ENCODE measurements around the gene NHLRC1.
"Not testable (repeated sequence)": the region's sequence is repeated elsewhere in the genome, so short reads cannot be mapped to it uniquely, and the experiment has no call there.

Gene NHLRC1

DNA sequence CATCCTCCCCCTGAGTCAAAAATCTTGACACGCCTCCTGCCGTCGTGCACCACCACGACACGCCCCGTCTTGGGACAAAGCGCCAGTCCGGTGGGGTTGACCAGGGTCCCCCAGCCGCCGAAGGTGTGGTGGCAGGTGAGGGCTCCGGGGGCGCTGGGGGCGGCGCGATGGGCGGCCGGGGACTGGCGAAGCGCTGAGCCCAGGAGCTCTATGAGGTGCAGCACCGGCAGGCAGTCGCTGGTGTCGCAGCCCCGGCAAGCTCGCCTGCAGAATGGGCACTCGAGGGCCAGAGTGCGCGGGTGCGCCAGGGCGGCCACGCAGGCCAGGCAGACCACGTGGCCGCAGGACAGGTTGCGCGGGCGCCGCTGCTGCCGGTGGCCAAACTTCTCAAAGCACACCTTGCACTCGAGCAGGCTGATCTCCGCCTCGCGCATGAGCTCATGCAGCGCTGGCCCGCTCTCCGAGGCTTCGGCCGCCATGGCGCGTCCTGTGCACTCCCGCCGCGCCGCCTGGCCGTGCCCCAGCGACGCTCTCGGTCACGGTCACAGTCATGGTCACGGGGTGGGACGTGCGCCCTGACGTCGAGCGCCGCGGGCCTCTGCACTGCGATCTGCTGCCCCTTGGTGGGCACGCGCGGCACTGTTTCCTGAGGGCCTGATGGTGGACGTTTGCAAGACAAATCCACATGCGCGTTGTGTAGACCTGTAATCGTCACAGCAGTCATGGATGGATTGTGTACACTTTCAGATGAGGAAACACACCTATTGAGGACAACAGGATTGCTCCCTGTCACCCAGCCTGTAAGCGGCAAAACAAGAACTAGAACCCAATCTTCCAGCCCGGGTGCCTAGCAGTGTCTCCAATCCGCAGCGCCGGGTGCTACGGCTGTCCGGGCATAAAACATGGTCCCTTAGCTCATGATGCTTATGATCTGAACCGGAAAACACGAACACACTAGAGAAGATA is at the start of gene NHLRC1:
NHLRC1 (minus strand) TSS at position 550 of the 966 bp plus-strand sequence; CDS start at position 479, 71 bp downstream.
- peak; percentile 88 for DNase-seq (ENCODE audit: low spot score)

- DNase-seq (ENCODE audit: low spot score), result no peak
Observed at GRCh38 chr6:18171871-18172270, 49.4 kb upstream of the NHLRC1 start.

DNA sequence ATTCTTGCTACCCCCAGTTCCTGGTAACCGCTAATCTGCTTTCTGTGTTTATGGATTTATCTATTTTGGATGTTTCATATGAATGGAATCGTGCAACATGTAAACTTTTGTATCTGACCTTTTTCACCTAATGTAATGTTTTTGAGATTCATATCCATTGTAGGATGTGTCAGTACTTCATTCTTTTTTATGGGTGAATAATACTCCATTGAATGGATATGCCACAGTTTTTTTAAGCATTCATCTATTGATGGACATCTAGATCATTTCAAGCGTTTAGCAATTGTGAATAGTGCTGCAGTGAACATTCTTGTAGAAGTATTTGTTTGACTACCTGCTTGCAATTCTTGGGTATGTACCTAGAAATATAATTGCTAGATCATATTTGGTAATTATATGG is 45.8 kb upstream of the NHLRC1 start:
- DNase-seq (ENCODE audit: low spot score), result no peak

- DNase-seq (ENCODE audit: low spot score), result no peak
Observed at GRCh38 chr6:18166312-18167036, 44.0 kb upstream of the NHLRC1 start.

GRCh38 chr6:18165751-18166150 is 43.3 kb upstream of the NHLRC1 start:
- no peak for DNase-seq (ENCODE audit: low spot score)

DNA sequence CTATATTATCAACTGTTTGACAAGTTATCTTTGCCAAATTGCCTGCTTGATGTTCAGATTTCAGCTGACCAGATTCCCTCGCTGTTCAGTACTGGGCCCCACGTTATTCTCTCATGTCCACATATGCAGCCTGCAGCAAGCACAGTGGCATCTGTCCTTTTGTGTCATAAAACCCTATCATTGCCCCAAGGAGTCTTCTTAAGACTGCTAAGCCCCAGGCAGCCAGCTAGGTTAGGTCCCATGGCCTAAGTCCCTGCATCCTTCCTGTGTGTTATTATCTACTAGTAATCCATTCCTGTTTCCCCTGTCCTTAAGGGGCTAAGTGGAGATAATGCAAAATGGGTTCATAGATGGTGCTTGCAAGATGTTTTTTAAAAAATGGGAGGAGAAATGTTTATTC is 39.9 kb upstream of the NHLRC1 start:
- DNase-seq (ENCODE audit: low spot score), result no peak

GRCh38 chr6:18161431-18161830 is 39.0 kb upstream of the NHLRC1 start:
- no peak for DNase-seq (ENCODE audit: low spot score)

DNA sequence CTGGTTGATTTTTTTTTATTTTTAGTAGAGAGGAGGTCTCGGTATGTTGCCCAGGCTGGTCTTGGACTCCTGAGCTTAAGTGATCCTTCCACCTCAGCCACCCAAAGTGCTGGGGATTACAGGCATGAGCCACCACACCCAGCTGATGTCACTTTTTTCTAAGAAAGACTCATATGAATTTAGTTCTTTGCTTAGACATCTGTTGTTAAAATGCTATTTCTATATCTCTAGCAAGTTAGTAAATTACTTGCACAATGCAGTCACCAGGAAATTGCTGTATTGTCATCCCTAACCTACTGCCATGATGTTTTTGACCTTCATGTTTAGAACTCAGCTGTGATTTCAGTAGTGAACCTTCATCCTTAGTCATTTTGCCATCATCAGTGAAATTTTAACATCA is 38.4 kb upstream of the NHLRC1 start:
- no peak for DNase-seq (ENCODE audit: low spot score)

DNA sequence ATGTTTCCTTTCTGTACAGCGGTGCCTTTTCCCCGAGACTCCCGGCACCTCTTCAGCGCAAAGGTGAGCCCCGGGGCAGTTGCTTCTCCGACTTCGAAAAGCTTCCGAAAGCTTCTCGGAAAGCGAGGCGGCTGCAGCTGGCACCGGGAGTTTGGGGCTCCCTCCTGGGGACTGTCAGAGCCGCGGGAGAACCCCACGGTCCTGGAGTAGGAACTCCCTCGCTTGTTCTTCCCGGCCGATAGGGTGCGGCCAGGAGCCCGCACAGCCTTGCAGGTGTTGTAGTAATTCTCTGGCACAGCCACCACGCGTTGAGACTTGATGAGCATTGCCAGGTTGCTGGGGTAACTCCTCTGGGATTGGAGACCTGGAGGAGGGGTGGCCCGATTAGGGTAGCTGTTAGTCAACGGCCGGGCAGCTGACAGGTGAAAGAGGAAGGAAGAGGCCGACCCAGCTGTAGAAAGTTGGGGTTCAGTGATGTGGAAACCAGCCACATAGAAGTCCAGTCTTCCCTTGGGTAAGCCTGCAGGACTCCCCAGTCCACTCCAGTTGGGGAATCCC is 33.5 kb upstream of the NHLRC1 start:
- DNase-seq (ENCODE audit: low spot score), result peak; percentile 80

DNA sequence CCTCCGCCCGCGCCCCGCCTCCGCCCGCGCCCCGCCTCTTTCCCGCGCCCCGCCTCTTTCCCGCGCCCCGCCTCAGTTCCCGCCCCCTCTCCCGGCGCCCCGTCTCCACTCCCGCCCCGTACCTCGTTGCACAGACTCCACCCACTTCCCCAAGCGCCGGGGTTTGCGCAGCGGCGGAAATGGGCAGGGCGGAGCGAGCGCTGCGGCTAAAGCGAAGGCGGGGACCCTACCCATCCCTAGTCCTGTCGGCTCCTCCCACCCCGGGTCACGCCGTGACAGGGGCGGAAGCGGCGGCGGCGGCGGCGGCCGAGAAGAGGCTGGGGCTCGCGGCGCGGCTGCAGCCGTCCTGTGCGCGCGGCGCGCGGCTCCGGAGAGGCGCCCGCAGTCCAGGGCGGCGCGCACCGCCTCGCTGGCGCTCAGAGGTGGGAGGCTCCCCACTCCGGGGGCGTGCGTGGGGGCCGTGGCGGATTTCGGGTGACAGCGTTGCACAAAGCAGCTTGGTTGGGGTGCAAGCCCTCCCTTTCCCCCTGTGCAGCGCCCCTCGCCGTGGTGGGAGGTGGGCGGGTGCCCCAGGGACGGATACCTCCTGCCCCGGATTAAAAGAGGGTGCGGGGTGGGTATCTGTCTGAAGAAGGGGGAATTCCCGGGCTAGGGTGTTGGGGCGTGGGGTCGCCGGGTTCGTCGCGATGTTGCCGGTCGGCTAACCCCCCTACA is 32.8 kb upstream of the NHLRC1 start, which contains the start of gene KDM1B:
KDM1B (plus strand) TSS at position 273 of the 714 bp plus-strand sequence. CDS start 4,474 bp downstream, outside the sequence.
- peak; percentile 98 for DNase-seq (ENCODE audit: low spot score)

GRCh38 chr6:18154507-18155149 is 32.2 kb upstream of the NHLRC1 start, which contains the start of gene TPMT:
Gene TPMT (minus strand): TSS chr6:18155077. CDS start chr6:18149127, 5,950 bp downstream.
- no peak for DNase-seq (ENCODE audit: low spot score)

GRCh38 chr6:18153311-18153703 is 30.8 kb upstream of the NHLRC1 start:
- no peak for DNase-seq (ENCODE audit: low spot score)

- DNase-seq (ENCODE audit: low spot score), result no peak
Observed at GRCh38 chr6:18151801-18152200, 29.3 kb upstream of the NHLRC1 start.

DNA sequence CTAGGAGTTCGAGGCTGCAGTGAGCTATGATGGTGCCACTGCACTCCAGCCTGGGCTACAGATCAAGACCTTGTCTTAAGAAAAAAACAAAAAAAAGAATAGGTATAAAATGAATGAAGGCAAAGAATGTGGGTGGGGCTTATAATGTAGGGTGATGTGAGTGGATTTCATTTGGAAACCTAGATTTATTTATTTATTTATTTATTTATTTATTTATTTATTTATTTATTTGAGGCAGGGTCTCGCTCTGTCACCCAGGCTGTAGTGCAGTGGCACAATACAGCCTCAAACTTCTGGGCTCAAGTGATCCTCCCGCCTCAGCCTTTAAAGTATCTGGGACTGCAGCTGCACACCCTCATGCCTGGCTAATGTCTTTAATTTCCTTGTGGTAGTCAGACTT is 28.9 kb upstream of the NHLRC1 start:
- DNase-seq (ENCODE audit: low spot score), result not testable (repeated sequence)

- DNase-seq (ENCODE audit: low spot score), result no peak
Observed at GRCh38 chr6:18148304-18149025, 26.0 kb upstream of the NHLRC1 start.

GRCh38 chr6:18147616-18148015 is 25.1 kb upstream of the NHLRC1 start:
- no peak for DNase-seq (ENCODE audit: low spot score)

DNA sequence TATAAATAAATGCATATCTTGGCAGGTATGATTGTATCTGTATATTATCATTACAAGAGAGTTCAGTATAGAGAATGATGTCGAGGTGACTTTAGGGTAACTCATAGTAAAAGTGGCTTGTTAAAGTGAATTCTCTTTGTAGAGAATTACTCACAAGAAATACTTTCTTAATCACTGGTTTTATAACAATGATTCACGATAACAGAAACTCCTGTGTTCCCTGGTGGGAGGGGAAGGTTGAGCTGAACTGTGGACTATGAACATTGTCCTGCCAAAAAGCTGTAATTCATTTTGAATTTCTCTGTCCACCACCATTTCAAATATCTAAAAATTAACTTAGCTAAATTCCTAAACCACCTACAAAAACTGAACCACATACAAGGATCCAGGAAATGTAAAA is 24.7 kb upstream of the NHLRC1 start:
- no peak for DNase-seq (ENCODE audit: low spot score)

- no peak for DNase-seq (ENCODE audit: low spot score)
Observed at GRCh38 chr6:18142591-18142861, 20.0 kb upstream of the NHLRC1 start.

DNA sequence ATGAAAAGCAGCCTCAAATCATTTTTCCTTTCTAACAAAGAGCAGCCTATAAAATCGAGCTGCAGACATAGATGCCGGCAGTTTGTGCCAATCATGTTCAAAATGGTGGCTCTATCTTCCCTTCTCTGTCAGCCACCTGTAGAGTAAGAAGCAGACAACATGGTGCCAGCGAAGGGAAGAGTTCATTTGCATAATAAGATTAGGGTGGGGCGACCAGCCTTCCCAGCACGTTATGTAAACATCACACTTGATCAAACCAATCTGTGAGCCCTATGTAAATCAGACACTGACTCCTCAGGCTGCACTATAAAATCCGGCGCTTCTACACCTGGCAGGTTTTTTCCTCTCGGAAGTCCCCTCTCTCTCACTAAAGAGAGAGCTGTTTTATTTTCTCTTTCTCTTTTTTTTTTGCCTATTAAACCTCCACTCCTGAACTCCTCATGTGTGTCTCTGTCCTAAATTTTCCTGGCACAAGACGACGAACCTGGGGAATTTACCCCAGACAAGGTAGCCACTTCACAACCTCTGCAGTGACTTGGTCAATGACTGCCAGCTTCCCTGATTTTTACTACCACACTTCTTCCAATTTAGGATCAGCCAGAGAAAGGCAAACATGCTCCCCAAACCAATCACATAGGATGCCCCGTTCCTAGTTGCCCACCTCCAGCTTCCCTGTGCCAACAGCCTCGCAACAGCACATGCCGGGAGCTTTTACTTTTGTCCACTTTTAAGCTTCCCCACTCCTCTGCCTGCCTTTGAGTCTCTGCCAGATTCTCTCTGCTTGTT is 19.5 kb upstream of the NHLRC1 start:
- DNase-seq (ENCODE audit: low spot score), result no peak

All from iPS-NIHi11 (cell line).